GM23248 (cell line): ENCODE results near the gene NPSR1. TPM values are rescaled to one million over a fixed set of nuclear protein-coding genes. Genes with fewer than 3 reads are reported as not detected.

ENCODE experiments used
- DNase-seq: peaks from one replicate; pipeline ENCODE4 v3.0.0-alpha.2; 2015
- H2AFZ ChIP-seq: fragments of 200-600 bp; sonication (generic); 2 replicates; pipeline ENCODE4 v1.6.1; 2016; ENCODE audit warnings: antibody characterized with exemption
- H3F3A ChIP-seq: fragments of 200-600 bp; sonication (generic); 2 replicates; pipeline ENCODE4 v1.6.1; 2016; ENCODE audit warnings: mild to moderate bottlenecking, antibody characterized with exemption, mixed run types; ENCODE audit not compliant: insufficient read depth
- H3K27ac ChIP-seq: fragments of 200-600 bp; sonication (generic); 2 replicates; pipeline ENCODE4 v1.5.1; 2016; ENCODE audit warnings: mild to moderate bottlenecking
- H3K27me3 ChIP-seq: fragments of 200-600 bp; sonication (generic); replicated peaks from 2 replicates; pipeline ENCODE4 v1.6.1; 2016; ENCODE audit warnings: mild to moderate bottlenecking; ENCODE audit not compliant: insufficient read depth
- H3K36me3 ChIP-seq: fragments of 200-600 bp; sonication (generic); 2 replicates; pipeline ENCODE4 v1.6.1; 2016; ENCODE audit warnings: low read depth, mild to moderate bottlenecking
- H3K4me1 ChIP-seq: fragments of 200-600 bp; sonication (generic); 2 replicates; pipeline ENCODE4 v1.6.1; 2016; ENCODE audit warnings: mild to moderate bottlenecking; ENCODE audit not compliant: insufficient read depth
- H3K4me2 ChIP-seq: fragments of 200-600 bp; sonication (generic); one replicate; pipeline ENCODE4 v1.6.1; 2016; ENCODE audit warnings: mild to moderate bottlenecking; ENCODE audit not compliant: unreplicated experiment
- H3K4me3 ChIP-seq: fragments of 200-600 bp; sonication (generic); 2 replicates; pipeline ENCODE4 v1.5.1; 2016; ENCODE audit warnings: mild to moderate bottlenecking
- H3K79me2 ChIP-seq: fragments of 200-600 bp; sonication (generic); 2 replicates; pipeline ENCODE4 v1.6.1; 2016; ENCODE audit warnings: mild to moderate bottlenecking; ENCODE audit not compliant: insufficient read depth
- H3K9ac ChIP-seq: fragments of 200-600 bp; sonication (generic); 2 replicates; pipeline ENCODE4 v1.6.1; 2016; ENCODE audit warnings: mild to moderate bottlenecking
- H3K9me2 ChIP-seq: fragments of 200-600 bp; sonication (generic); 2 replicates; pipeline ENCODE4 v1.6.1; 2016; ENCODE audit warnings: mixed run types, mild to moderate bottlenecking, moderate library complexity; ENCODE audit not compliant: insufficient read depth
- H3K9me3 ChIP-seq: fragments of 200-600 bp; sonication (generic); one replicate; pipeline ENCODE4 v1.6.1; 2017; ENCODE audit warnings: low read depth
- H4K20me1 ChIP-seq: fragments of 200-600 bp; sonication (generic); 2 replicates; pipeline ENCODE4 v1.6.0; 2016; ENCODE audit not compliant: insufficient read depth
- EZH2 ChIP-seq: fragments of 200-600 bp; sonication (generic); IDR thresholded peaks from 2 replicates; pipeline ENCODE4 v1.6.1; 2018; ENCODE audit warnings: antibody characterized with exemption, mild to moderate bottlenecking; ENCODE audit not compliant: insufficient read depth, poor library complexity, severe bottlenecking
- EZH2phosphoT487 ChIP-seq: fragments of 200-600 bp; sonication (generic); IDR thresholded peaks from 2 replicates; pipeline ENCODE4 v1.6.1; 2018; ENCODE audit warnings: antibody characterized with exemption, moderate library complexity, mild to moderate bottlenecking, low read depth; ENCODE audit not compliant: insufficient read depth
- WGBS, 2 experiments: methylation state at CpG; one replicate each; pipeline ENCODE4 v1.1.6; 2015 to 2017; ENCODE audit warnings: low lambda C conversion rate in 2 of 2, low coverage in 1 of 2; ENCODE audit errors: missing lambda C conversion rate in 2 of 2; 5-methylcytosine and 5-hydroxymethylcytosine counted together
- in situ Hi-C: fragments of 300-500 bp; cut with MboI; formaldehyde crosslinking; loops from 2 replicates; pipeline ENCODE4 v1.15.0; 2020
- polyA plus RNA-seq: library from polyadenylated mRNA; unstranded; fragments of >200 nt; fragmentation: Nextera tagmentation; extraction: Ambion mirVana; gene quantifications from 2 replicates; pipeline ENCODE4 v1.2.1, GENCODE V29; 2016
- total RNA-seq: library from RNA; depleted of rRNA; stranded (reverse); fragments of >200 nt; shearing (Covaris generic); gene quantifications from 2 replicates; pipeline ENCODE4 v1.2.3, GENCODE V29; 2014

NPSR1 gene
- total and polyA plus RNA-seq, 2 experiments from 2014 or later, result not detected

GRCh38 chr7:34825221-34825620 is 167.2 kb downstream of the NPSR1 start:
- Histone ChIP-seq H3K79me2 (no peaks in the 10 kb centered on the region), H3K9me2 (no peaks in the 10 kb centered on the region), H4K20me1 (no peaks in the 10 kb centered on the region), H3K9ac (no peak overlapping the region), H3K4me2 (no peak overlapping the region), H2AFZ (no peak overlapping the region), H3K27me3 (peaks cover 12% of the 10 kb centered on the region), H3K27ac (no peak overlapping the region), H3K36me3 (no peaks in the 10 kb centered on the region), H3K9me3 (no peaks in the 10 kb centered on the region), H3K4me1 (no peaks in the 10 kb centered on the region), H3K4me3 (no peak overlapping the region), H3F3A (no peaks in the 10 kb centered on the region)
- DNase-seq, result no peak
- TF ChIP-seq EZH2phosphoT487 (no peak), EZH2 (no peak)
- in situ Hi-C loops, result no loop called here
- WGBS, 2 experiments, result 58 to 67% methylated on average over 2 of the region's 2 CpGs

DNA sequence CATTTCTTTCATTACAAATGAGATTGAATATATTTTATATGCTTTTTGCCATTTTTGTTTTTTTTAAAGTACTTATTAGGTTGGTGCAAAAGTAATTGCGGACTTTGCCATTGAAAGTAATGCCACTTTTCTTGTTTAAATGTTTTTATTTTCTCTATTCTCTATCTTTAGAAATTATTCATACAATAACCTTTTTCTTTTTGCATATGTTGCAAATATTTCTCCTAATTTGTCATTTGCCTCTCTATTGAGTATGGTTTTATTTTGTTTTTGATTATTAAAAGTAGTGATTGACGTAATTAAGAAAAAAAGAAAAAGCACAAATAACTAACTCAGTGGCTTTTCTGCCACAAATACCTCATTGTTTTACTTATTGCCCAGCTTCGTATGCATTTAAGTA is 172.4 kb downstream of the NPSR1 start:
- Histone ChIP-seq H3K4me1 (no peaks in the 10 kb centered on the region), H3K27me3 (peaks cover 10% of the 10 kb centered on the region), H3K79me2 (no peaks in the 10 kb centered on the region), H3K9ac (no peak overlapping the region), H3K27ac (no peak overlapping the region), H3K4me2 (no peak overlapping the region), H3K36me3 (no peaks in the 10 kb centered on the region), H3F3A (no peaks in the 10 kb centered on the region), H3K9me3 (no peaks in the 10 kb centered on the region), H2AFZ (no peak overlapping the region), H4K20me1 (no peaks in the 10 kb centered on the region), H3K9me2 (no peaks in the 10 kb centered on the region), H3K4me3 (no peak overlapping the region)
- in situ Hi-C loops, result no loop called here
- 34 to 47% methylated on average over 3 of the region's 3 CpGs for WGBS, 2 experiments
- TF ChIP-seq EZH2phosphoT487 (no peak), EZH2 (no peak)
- no peak for DNase-seq

GRCh38 chr7:34831436-34831835 is 173.4 kb downstream of the NPSR1 start:
- no peak overlapping the region for H3K4me3 ChIP-seq
- no peaks in the 10 kb centered on the region for H3F3A ChIP-seq
- H3K27me3 ChIP-seq, result peaks cover 5% of the 10 kb centered on the region
- no peaks in the 10 kb centered on the region for H3K4me1 ChIP-seq
- in situ Hi-C loops, result no loop called here
- H3K27ac ChIP-seq, result no peak overlapping the region
- WGBS, 2 experiments, result 25 to 57% methylated on average over 1 of the region's 1 CpG
- no peaks in the 10 kb centered on the region for H3K9me2 ChIP-seq
- no peak overlapping the region for H2AFZ ChIP-seq
- no peak for TF ChIP-seq EZH2
- TF ChIP-seq EZH2phosphoT487, result no peak
- no peak overlapping the region for H3K4me2 ChIP-seq
- no peaks in the 10 kb centered on the region for H3K36me3 ChIP-seq
- no peaks in the 10 kb centered on the region for H3K9me3 ChIP-seq
- H3K79me2 ChIP-seq, result no peaks in the 10 kb centered on the region
- DNase-seq, result no peak
- H4K20me1 ChIP-seq, result no peaks in the 10 kb centered on the region
- no peak overlapping the region for H3K9ac ChIP-seq

- Histone ChIP-seq H3K27me3 (peaks cover 5% of the 10 kb centered on the region), H3K9ac (no peak overlapping the region), H3K4me2 (no peak overlapping the region), H3K9me3 (no peaks in the 10 kb centered on the region), H3K27ac (no peak overlapping the region), H4K20me1 (no peaks in the 10 kb centered on the region), H3K36me3 (no peaks in the 10 kb centered on the region), H2AFZ (no peak overlapping the region), H3K4me1 (no peaks in the 10 kb centered on the region), H3K9me2 (no peaks in the 10 kb centered on the region), H3K4me3 (no peak overlapping the region), H3K79me2 (no peaks in the 10 kb centered on the region), H3F3A (no peaks in the 10 kb centered on the region)
- in situ Hi-C loops, result no loop called here
- no peak for DNase-seq
- TF ChIP-seq EZH2phosphoT487 (no peak), EZH2 (no peak)
- 44 to 49% methylated on average over 3 of the region's 3 CpGs for WGBS, 2 experiments
Measured at GRCh38 chr7:34832020-34832419, 174.0 kb downstream of the NPSR1 start.

GRCh38 chr7:34835901-34836600 is 178.0 kb downstream of the NPSR1 start:
- no peak overlapping the region for H3K9ac ChIP-seq
- H3K27ac ChIP-seq, result no peak overlapping the region
- H3K4me2 ChIP-seq, result no peak overlapping the region
- H3K4me1 ChIP-seq, result no peaks in the 10 kb centered on the region
- no peaks in the 10 kb centered on the region for H3K9me2 ChIP-seq
- DNase-seq, result no peak
- WGBS, 2 experiments, result 17 to 19% methylated on average over 3 of the region's 3 CpGs
- H3K4me3 ChIP-seq, result no peak overlapping the region
- in situ Hi-C loops, result no loop called here
- no peaks in the 10 kb centered on the region for H3K9me3 ChIP-seq
- H3K36me3 ChIP-seq, result no peaks in the 10 kb centered on the region
- no peaks in the 10 kb centered on the region for H3F3A ChIP-seq
- peaks cover 19% of the 10 kb centered on the region for H3K27me3 ChIP-seq
- TF ChIP-seq EZH2 (no peak), EZH2phosphoT487 (no peak)
- no peaks in the 10 kb centered on the region for H3K79me2 ChIP-seq
- no peaks in the 10 kb centered on the region for H4K20me1 ChIP-seq
- H2AFZ ChIP-seq, result no peak overlapping the region
